HL-60 (cell line): ENCODE results near the gene FAF1.

Source experiments
- CTCF ChIP-seq: IDR thresholded peaks from one replicate; pipeline ENCODE4 v1.5.1; 2011; ENCODE audit warnings: low read length, control low read depth, inconsistent platforms; ENCODE audit not compliant: insufficient read depth
- POLR2AphosphoS5 ChIP-seq: IDR thresholded peaks from 2 replicates; pipeline ENCODE4 v1.6.1; 2012; ENCODE audit warnings: low read depth

GRCh38 chr1:50878434-50878833, 81.6 kb downstream of the FAF1 start:
- TF ChIP-seq CTCF (no peak), POLR2AphosphoS5 (no peak)
